GM23338 (cell line): ENCODE data around the gene FAM193B. TPM values are rescaled to one million over a fixed set of nuclear protein-coding genes. Genes with fewer than 3 reads are reported as not detected.

ENCODE experiments used
- ATAC-seq: fragments of 200-7000 bp; cut with Tn5 transposase; 3 replicates; pipeline ENCODE4 v1.9.1; 2020
- DNase-seq: peaks from one replicate; pipeline ENCODE4 v3.0.0-alpha.2; 2015; ENCODE audit warnings: low spot score
- H2AFZ ChIP-seq: fragments of 200-600 bp; sonication (generic); 2 replicates; pipeline ENCODE4 v1.8.0; 2016; ENCODE audit warnings: antibody characterized with exemption, mild to moderate bottlenecking, moderate library complexity
- H3F3A ChIP-seq: fragments of 200-600 bp; sonication (generic); replicated peaks from 2 replicates; pipeline ENCODE4 v1.8.0; 2017; ENCODE audit warnings: antibody characterized with exemption, mixed run types, low read depth
- H3K27ac ChIP-seq: fragments of 200-600 bp; sonication (generic); 2 replicates; pipeline ENCODE4 v1.6.1; 2016; ENCODE audit warnings: low read depth
- H3K27me3 ChIP-seq: fragments of 200-600 bp; sonication (generic); 2 replicates; pipeline ENCODE4 v1.8.0; 2016; ENCODE audit warnings: mild to moderate bottlenecking, mixed run types, moderate library complexity; ENCODE audit not compliant: insufficient read depth
- H3K36me3 ChIP-seq: fragments of 200-600 bp; sonication (generic); 2 replicates; pipeline ENCODE4 v1.8.0; 2016; ENCODE audit warnings: mild to moderate bottlenecking; ENCODE audit not compliant: insufficient read depth
- H3K4me1 ChIP-seq: fragments of 200-600 bp; sonication (generic); 2 replicates; pipeline ENCODE4 v1.8.0; 2016; ENCODE audit warnings: mild to moderate bottlenecking, moderate library complexity; ENCODE audit not compliant: insufficient read depth
- H3K4me2 ChIP-seq: fragments of 200-600 bp; sonication (generic); 2 replicates; pipeline ENCODE4 v1.7.1; 2017; ENCODE audit warnings: mixed run types
- H3K4me3 ChIP-seq: fragments of 200-600 bp; sonication (generic); 2 replicates; pipeline ENCODE4 v1.6.1; 2016; ENCODE audit warnings: mixed run types
- H3K79me2 ChIP-seq: fragments of 200-600 bp; sonication (generic); replicated peaks from 2 replicates; pipeline ENCODE4 v1.8.0; 2017; ENCODE audit warnings: mild to moderate bottlenecking; ENCODE audit not compliant: insufficient read depth
- H3K9me2 ChIP-seq: fragments of 200-600 bp; sonication (generic); 2 replicates; pipeline ENCODE4 v1.8.0; 2017; ENCODE audit not compliant: insufficient read depth
- H4K20me1 ChIP-seq: fragments of 200-600 bp; sonication (generic); replicated peaks from 2 replicates; pipeline ENCODE4 v1.8.0; 2017; ENCODE audit warnings: mild to moderate bottlenecking; ENCODE audit not compliant: insufficient read depth
- H3K27ac Mint-ChIP-seq: 2 replicates; pipeline ENCODE4 v1.8.0; 2020; ENCODE audit warnings: inconsistent platforms, mild to moderate bottlenecking, moderate library complexity, mixed read lengths
- H3K27me3 Mint-ChIP-seq: 3 replicates; pipeline ENCODE4 v1.8.0; 2022; ENCODE audit warnings: low read depth, mild to moderate bottlenecking, moderate library complexity, mixed read lengths, inconsistent platforms; ENCODE audit not compliant: insufficient read depth, poor library complexity
- H3K36me3 Mint-ChIP-seq: 3 replicates; pipeline ENCODE4 v1.8.0; 2021; ENCODE audit warnings: low read depth, mild to moderate bottlenecking, inconsistent platforms, moderate library complexity, mixed read lengths
- H3K4me1 Mint-ChIP-seq: 3 replicates; pipeline ENCODE4 v1.8.0; 2020; ENCODE audit warnings: mild to moderate bottlenecking, inconsistent platforms, mixed read lengths
- H3K4me3 Mint-ChIP-seq: 3 replicates; pipeline ENCODE4 v1.8.0; 2021; ENCODE audit warnings: moderate library complexity, mild to moderate bottlenecking, inconsistent platforms, mixed read lengths
- H3K9me3 Mint-ChIP-seq: 3 replicates; pipeline ENCODE4 v1.8.0; 2020; ENCODE audit warnings: moderate library complexity, mild to moderate bottlenecking, inconsistent platforms, mixed read lengths
- CREB1 ChIP-seq: fragments of 250-450 bp; sonication (Bioruptor Pico); IDR thresholded peaks from 2 replicates; pipeline ENCODE4 v1.5.0; 2020; ENCODE audit warnings: low read depth, mild to moderate bottlenecking, moderate library complexity
- CTCF ChIP-seq, 2 experiments: fragments of 200-600 bp in 1 of 2; sonication (generic) in 1 of 2; conservative IDR thresholded peaks; 2 replicates each; pipeline versions ENCODE4 v1.5.1 to v1.6.1; 2016 to 2017; ENCODE audit warnings: antibody characterized with exemption in 2 of 2, low read depth in 2 of 2, mild to moderate bottlenecking in 2 of 2, moderate library complexity in 1 of 2
- ETS1 ChIP-seq: IDR thresholded peaks from 2 replicates; pipeline ENCODE4 v1.6.1; 2016; ENCODE audit warnings: antibody characterized with exemption
- EZH2 ChIP-seq: fragments of 200-600 bp; sonication (generic); IDR thresholded peaks from one replicate; pipeline ENCODE4 v1.8.0; 2017; ENCODE audit warnings: antibody characterized with exemption, mild to moderate bottlenecking, low read depth; ENCODE audit not compliant: unreplicated experiment
- EZH2phosphoT487 ChIP-seq: fragments of 200-600 bp; sonication (generic); IDR thresholded peaks from one replicate; pipeline ENCODE4 v1.8.1; 2018; ENCODE audit warnings: antibody characterized with exemption; ENCODE audit not compliant: unreplicated experiment
- JUNB ChIP-seq: IDR thresholded peaks from one replicate; pipeline ENCODE4 v1.6.1; 2016; ENCODE audit warnings: antibody characterized with exemption; ENCODE audit not compliant: unreplicated experiment
- NANOG ChIP-seq: IDR thresholded peaks from 2 replicates; pipeline ENCODE4 v1.6.1; 2016; ENCODE audit warnings: antibody characterized with exemption, borderline replicate concordance
- REST ChIP-seq: IDR thresholded peaks from one replicate; pipeline ENCODE4 v1.6.1; 2018; ENCODE audit warnings: antibody characterized with exemption; ENCODE audit not compliant: unreplicated experiment
- STAT1 ChIP-seq: IDR thresholded peaks from one replicate; pipeline ENCODE4 v1.6.1; 2016; ENCODE audit warnings: antibody characterized with exemption; ENCODE audit not compliant: unreplicated experiment
- ZNF331 ChIP-seq: fragments of 250-450 bp; sonication (Bioruptor Pico); IDR thresholded peaks from 2 replicates; pipeline ENCODE4 v1.5.0; 2020; ENCODE audit warnings: low read depth, mild to moderate bottlenecking, moderate library complexity
- polyA plus RNA-seq: library from polyadenylated mRNA; unstranded; fragments of >200 nt; fragmentation: Nextera tagmentation; extraction: Ambion mirVana; gene quantifications from 2 replicates; pipeline ENCODE4 v1.2.1, GENCODE V29; 2016
- total RNA-seq: library from RNA; depleted of rRNA; stranded (reverse); fragments of >200 nt; shearing (Covaris generic); gene quantifications from 2 replicates; pipeline ENCODE4 v1.2.3, GENCODE V29; 2014

FAM193B gene
- total and polyA plus RNA-seq, 2 experiments from 2014 or later: 44.4 to 58.6 TPM

GRCh38 chr5:177575488-177575887 is 21.1 kb upstream of the FAM193B start (continued):
- TF ChIP-seq REST (no peak), NANOG (no peak), EZH2 (no peak), STAT1 (no peak), ETS1 (no peak), ZNF331 (CRISPR knock-in tag) (no peak), JUNB (no peak), CTCF (conservative IDR thresholded peaks at IDR 0.05; ENCODE audit: low read depth in 2 of 2) (no peak), EZH2phosphoT487 (no peak)

- Histone ChIP-seq H3K36me3 (no peaks in the 10 kb centered on the region), H2AFZ (no peak overlapping the region), H4K20me1 (no peaks in the 10 kb centered on the region), H3K9me2 (no peaks in the 10 kb centered on the region), H3K4me1 (peaks cover 2% of the 10 kb centered on the region; the same call in 1 of the 2 replicates), H3K27me3 (no peaks in the 10 kb centered on the region), H3K4me2 (no peak overlapping the region), H3K4me3 (no peak overlapping the region), H3F3A (no peaks in the 10 kb centered on the region), H3K79me2 (no peaks in the 10 kb centered on the region), H3K27ac (no peak overlapping the region)
- Mint-ChIP-seq H3K4me1 (peaks cover 2% of the 10 kb centered on the region; the same call in 2 of the 3 replicates), H3K9me3 (no peaks in the 10 kb centered on the region), H3K36me3 (no peaks in the 10 kb centered on the region), H3K27me3 (peaks cover 11% of the 10 kb centered on the region), H3K4me3 (no peak overlapping the region), H3K27ac (no peak overlapping the region)
- ATAC-seq (no peak), DNase-seq (no peak)
- TF ChIP-seq CTCF (conservative IDR thresholded peaks at IDR 0.05; ENCODE audit: low read depth in 2 of 2) (no peak), JUNB (no peak), EZH2phosphoT487 (no peak), NANOG (no peak), CREB1 (no peak)
These were observed 15.5 kb upstream of the FAM193B start for GRCh38 chr5:177569894-177570293.
